Thymus (tissue), 11 donors: ENCODE results near the gene AVEN. TPM values are rescaled to one million over a fixed set of nuclear protein-coding genes. Genes with fewer than 3 reads are reported as not detected.

Experiments
- DNase-seq, 9 donors: peaks; one replicate each; pipeline ENCODE4 v3.0.0-alpha.2; 2013; ENCODE audit warnings: low spot score in 9 of 9, low read depth in 6 of 9, missing footprints in 1 of 9
- H3K27ac ChIP-seq, 2 donors: one replicate each; pipeline ENCODE4 v1.5.1; 2013; ENCODE audit warnings: control low read depth in 1 of 2, low read depth in 1 of 2, low read length in 1 of 2, mild to moderate bottlenecking in 1 of 2, moderate library complexity in 1 of 2
- H3K27me3 ChIP-seq, 2 donors: one replicate each; pipeline ENCODE4 v1.5.1; 2013; ENCODE audit warnings: low read length in 1 of 2; ENCODE audit not compliant: control insufficient read depth in 2 of 2, insufficient read depth in 1 of 2
- H3K36me3 ChIP-seq, 2 donors: one replicate each; pipeline ENCODE4 v1.5.1; 2013; ENCODE audit warnings: low read length in 1 of 2, mild to moderate bottlenecking in 1 of 2, moderate library complexity in 1 of 2; ENCODE audit not compliant: control insufficient read depth in 2 of 2, insufficient read depth in 2 of 2
- H3K4me1 ChIP-seq, 2 donors: one replicate each; pipeline ENCODE4 v1.5.1; 2013; ENCODE audit warnings: low read length in 2 of 2; ENCODE audit not compliant: control insufficient read depth in 2 of 2, insufficient read depth in 2 of 2
- H3K4me3 ChIP-seq, 2 donors: one replicate each; pipeline ENCODE4 v1.5.1; 2013; ENCODE audit warnings: low read length in 2 of 2, control low read depth in 1 of 2, mild to moderate bottlenecking in 1 of 2
- H3K9me3 ChIP-seq, 2 donors: one replicate each; pipeline ENCODE4 v1.5.1; 2013; ENCODE audit warnings: low read length in 1 of 2, mild to moderate bottlenecking in 1 of 2; ENCODE audit not compliant: control insufficient read depth in 2 of 2, insufficient read depth in 1 of 2
- WGBS: extraction: QIAGEN DNeasy Blood & Tissue Kit; methylation state at CpG from one replicate; pipeline ENCODE4 v1.1.7; 2013; 5-methylcytosine and 5-hydroxymethylcytosine counted together
- polyA plus RNA-seq: library from polyadenylated mRNA; stranded (reverse); fragments of 200-250 nt; gene quantifications from one replicate; pipeline ENCODE4 v1.2.3, GENCODE V29; 2013
- total RNA-seq: library from RNA; stranded (reverse); fragments of 120-200 nt; gene quantifications from one replicate; pipeline ENCODE4 v1.2.4, GENCODE V29; 2013
- donor health status: healthy.

AVEN gene
- total and polyA plus RNA-seq, 2 donors: 10.9 to 14.2 TPM

DNA sequence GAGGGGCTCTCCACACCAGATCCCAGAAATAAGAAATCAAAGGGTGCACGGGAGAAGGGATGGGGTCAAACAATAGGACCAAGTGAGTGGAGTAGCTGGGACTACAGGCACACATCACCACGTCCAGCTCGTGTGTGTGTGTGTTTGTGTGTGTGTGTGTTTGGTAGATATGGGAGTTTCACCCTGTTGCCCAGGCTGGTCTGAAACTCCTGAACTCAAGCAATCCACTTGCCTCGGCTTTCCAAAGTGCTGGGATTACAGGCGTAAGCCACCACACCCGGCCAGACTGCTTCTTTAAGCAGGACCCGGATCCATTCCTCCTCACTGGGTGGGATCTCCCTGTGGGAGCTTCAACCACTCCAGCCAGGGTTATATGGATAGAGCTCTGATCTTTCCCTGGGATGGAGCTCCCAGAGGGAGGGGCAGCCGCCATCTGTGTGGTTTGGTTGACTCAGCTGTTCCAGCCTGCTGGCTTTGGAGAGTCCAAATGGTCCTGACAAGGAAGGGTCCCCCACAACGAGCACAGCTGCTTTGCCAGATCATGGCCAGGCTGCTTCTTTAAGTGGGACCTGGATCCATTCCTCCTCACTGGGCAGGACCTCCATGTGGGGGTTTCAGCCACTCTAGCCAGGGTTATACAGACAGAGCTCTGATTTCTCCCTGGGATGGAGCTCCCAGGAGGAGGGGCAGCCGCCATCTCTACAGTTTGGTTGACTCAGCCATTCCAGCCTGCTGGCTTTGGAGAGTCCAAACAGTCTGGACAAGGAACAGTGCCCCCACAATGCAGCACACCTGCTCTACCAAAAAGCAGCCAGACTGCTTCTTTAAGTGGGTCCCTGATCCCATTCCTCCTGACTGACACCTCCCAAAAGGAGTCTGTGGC, 9.1 kb upstream of the AVEN start:
- H3K27me3 ChIP-seq: no peaks in the 10 kb centered on the region
- 89% methylated on average over 10 of the region's 10 CpGs for WGBS
- DNase-seq: no peak
- H3K4me3 ChIP-seq: no peak overlapping the region
- H3K27ac ChIP-seq: no peak overlapping the region
- H3K36me3 ChIP-seq: no peaks in the 10 kb centered on the region
- H3K4me1 ChIP-seq: no peaks in the 10 kb centered on the region
- H3K9me3 ChIP-seq: no peaks in the 10 kb centered on the region

DNA sequence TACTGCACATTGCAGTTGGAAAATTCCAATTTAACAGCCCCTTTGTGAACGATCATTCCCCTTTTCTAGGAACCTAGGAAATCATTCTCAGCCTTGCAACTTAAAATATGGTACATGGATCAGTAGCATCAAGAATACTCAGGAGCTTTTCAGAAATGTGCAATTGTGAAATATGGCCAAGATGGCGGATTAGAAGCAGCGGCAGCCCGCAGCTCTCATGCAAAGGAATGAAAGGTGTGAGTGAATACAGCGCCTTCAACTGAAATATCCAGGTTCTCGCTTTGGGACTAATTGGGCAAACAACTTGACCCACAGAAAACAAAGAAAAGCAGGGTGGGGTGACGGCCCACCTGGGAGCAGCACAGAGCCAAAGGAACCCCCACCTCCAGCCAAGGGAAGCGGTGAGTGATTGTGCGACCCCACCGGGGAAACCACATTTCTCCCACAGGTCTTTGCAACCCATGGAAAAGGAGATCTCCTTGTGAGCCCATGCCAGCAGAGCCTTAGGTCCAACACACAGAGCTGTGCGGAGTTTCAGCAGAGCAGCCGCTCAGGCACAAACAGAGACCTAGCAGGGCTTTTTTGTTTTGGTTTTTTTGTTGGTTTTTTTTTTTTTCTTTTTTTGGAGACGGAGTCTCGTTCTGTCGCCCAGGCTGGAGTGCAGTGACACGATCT, 7.6 kb upstream of the AVEN start:
- Histone ChIP-seq H3K4me1 (no peaks in the 10 kb centered on the region), H3K36me3 (no peaks in the 10 kb centered on the region), H3K4me3 (no peak overlapping the region), H3K27ac (no peak overlapping the region), H3K9me3 (no peaks in the 10 kb centered on the region), H3K27me3 (no peaks in the 10 kb centered on the region)
- WGBS: 97% methylated on average over 16 of the region's 16 CpGs
- DNase-seq: no peak

DNA sequence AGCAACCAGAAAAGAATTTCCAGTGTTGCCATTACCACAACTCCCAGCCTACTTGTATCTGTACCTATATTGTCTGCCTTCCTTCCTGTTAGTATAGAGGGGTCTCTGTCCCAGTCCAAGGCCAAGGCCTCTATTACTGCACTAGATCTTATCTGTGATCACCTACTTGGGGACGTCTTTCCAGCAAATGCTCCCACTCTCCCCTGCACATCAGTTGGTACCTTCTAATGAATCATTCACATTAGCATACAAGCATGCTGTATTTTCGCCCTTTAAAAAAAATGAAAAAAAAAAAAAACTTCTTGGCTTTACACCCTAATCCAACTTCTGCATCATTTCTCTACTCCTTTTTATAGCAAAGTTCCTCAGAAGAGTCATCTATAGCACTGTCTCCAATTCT, 4.8 kb upstream of the AVEN start:
- no peak overlapping the region for H3K27ac ChIP-seq
- no peak overlapping the region for H3K4me3 ChIP-seq
- DNase-seq: no peak
- H3K36me3 ChIP-seq: no peaks in the 10 kb centered on the region
- WGBS: 95% methylated on average over 2 of the region's 2 CpGs
- peaks cover 0 to 8% of the 10 kb centered on the region in 2 donors for H3K4me1 ChIP-seq
- no peaks in the 10 kb centered on the region for H3K27me3 ChIP-seq
- no peaks in the 10 kb centered on the region for H3K9me3 ChIP-seq

DNA sequence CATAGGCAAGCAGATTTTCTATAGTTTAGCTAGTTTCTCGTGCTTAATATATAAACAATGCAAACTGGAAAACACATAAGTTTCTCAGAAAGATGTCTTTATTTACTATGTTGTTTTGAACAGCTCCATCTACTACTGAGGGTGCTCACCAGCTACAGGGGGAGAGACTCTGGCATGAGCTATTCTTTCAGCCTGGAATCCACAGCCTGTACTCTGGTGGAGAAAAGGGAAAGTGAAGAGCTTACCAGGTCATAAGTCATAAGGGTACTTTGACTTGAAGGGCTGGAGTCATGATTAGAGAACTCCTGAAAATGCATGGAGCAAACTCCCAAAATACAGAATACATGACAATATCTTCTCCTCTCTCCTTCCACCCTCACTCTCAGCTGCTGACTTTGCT, 4.4 kb upstream of the AVEN start:
- H3K27ac ChIP-seq: no peak overlapping the region
- H3K9me3 ChIP-seq: no peaks in the 10 kb centered on the region
- H3K4me3 ChIP-seq: no peak overlapping the region
- H3K27me3 ChIP-seq: no peaks in the 10 kb centered on the region
- 94% methylated on average over 1 of the region's 1 CpG for WGBS
- H3K4me1 ChIP-seq: peaks cover 0 to 8% of the 10 kb centered on the region in 2 donors
- no peaks in the 10 kb centered on the region for H3K36me3 ChIP-seq
- DNase-seq: no peak

- Histone ChIP-seq H3K36me3 (no peaks in the 10 kb centered on the region), H3K27ac (peak overlapping the region; percentile 15 to 79), H3K4me3 (peak overlapping the region; percentile 22 to 98), H3K27me3 (no peaks in the 10 kb centered on the region), H3K4me1 (peaks cover 0 to 8% of the 10 kb centered on the region in 2 donors), H3K9me3 (no peaks in the 10 kb centered on the region)
- 9% methylated on average over 1 of the region's 1 CpG for WGBS
- peak in 6 of 9 donors; percentile 4 to 48 (median 16) for DNase-seq
These were observed 748 bp upstream of the AVEN start for GRCh38 chr15:34039790-34040113.

DNA sequence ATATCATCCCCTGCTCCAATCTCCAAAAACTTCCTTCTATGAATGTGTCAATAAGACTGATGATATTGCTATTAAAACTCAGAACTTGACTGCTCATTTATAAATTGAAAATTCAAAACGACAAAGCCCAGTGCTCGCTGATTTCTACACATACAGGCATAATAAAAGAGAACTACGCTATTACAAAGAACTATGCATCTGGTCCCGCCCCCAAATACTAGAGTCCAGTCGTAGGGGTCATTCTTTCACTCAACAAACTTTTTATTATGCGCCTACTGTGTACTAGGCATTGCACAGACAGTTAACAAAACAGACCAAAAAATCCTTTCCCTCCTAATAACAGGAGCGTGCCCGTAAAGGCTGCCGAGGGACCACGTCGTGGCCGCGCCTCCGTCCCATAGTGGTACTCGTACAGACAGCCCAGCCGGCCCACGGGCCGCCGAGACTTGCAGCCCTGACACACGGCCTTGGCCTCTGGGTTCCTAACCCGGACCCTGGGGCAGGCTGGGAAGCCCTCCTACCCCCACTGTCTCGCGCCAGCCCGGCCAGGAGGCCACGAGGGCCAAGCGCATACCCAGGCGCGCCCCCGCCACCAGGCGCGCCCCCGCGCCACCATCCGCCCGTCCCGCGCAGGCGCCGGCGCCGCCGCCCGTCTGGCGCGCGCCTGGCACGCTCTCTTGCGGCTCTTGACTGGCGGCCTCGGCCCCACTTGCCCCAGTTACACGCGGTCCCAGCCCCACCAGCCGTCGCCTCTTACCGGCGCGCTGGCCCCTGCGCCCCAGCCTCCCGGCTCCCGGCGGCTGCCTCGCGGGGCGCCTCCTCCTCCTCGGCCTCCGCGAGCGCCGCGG, 757 bp downstream of the AVEN start:
- under 1% methylated on average over 66 of the region's 70 CpGs for WGBS
- Histone ChIP-seq H3K4me3 (peak overlapping the region; percentile 88 to 98), H3K27ac (peak overlapping the region; percentile 65 to 95), H3K36me3 (no peaks in the 10 kb centered on the region), H3K27me3 (no peaks in the 10 kb centered on the region), H3K9me3 (no peaks in the 10 kb centered on the region), H3K4me1 (peaks cover 0 to 8% of the 10 kb centered on the region in 2 donors)
- peak in 8 of 9 donors; percentile 55 to 87 (median 66) for DNase-seq

DNA sequence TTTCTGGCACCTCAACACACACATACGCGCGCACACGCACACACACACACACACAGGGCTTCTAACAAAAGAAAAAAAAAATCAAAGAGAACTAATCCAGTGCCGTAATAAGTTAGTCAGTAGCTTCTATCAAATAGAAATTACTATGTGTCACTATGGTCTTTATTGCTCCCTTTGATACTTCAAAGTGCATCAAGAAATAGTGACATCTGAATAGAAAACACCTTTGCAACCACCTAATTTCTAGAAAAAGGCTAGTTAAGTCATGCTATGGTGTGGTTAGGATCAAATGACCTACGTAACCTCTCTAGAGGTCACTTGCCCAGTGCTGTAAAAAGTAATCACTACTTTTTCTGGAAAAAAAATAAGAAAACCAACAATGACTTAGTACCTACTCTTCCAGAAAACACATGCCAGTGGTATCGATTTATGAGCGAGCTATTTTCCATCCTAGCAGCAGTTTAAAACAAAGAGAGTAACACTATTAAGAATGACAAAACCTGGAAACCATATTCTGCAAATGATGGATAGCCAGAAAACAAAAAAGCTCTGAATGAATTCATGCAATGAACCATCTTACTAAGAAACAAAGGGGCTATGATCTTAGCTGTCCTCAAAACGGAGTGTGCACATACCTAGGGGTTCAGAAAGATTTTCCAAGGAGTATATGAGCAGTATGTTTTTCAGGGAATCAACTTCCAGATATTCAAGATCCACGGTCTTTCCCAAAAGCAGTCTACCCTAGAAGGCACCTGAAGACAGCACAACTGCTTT, 6.8 kb downstream of the AVEN start:
- H3K4me3 ChIP-seq: no peak overlapping the region
- H3K27ac ChIP-seq: no peak overlapping the region
- 83% methylated on average over 10 of the region's 10 CpGs for WGBS
- no peaks in the 10 kb centered on the region for H3K36me3 ChIP-seq
- H3K9me3 ChIP-seq: peaks cover 0 to 3% of the 10 kb centered on the region in 2 donors
- H3K4me1 ChIP-seq: no peaks in the 10 kb centered on the region
- DNase-seq: no peak
- H3K27me3 ChIP-seq: no peaks in the 10 kb centered on the region

DNA sequence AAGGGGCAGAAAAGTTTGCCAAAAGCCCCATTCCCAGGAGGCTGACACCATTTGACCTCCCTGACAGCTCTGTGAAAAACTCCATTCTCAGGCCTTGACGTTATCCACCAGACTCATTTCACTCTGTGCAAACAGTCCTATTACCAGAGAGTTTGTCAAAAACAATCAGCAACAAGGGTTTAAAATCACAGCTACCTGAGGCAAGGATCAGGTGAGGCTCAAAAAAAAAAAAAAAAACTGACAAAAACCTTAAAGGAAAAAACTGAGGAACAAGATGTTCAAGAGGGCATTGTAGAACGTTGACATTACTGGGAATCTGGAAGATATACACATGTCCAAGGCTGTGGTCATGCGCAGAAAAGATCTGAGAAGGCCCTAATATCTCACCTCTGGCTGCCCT, 11.4 kb downstream of the AVEN start:
- DNase-seq: no peak
- no peaks in the 10 kb centered on the region for H3K4me1 ChIP-seq
- no peak overlapping the region for H3K4me3 ChIP-seq
- H3K36me3 ChIP-seq: no peaks in the 10 kb centered on the region
- no peak overlapping the region for H3K27ac ChIP-seq
- H3K27me3 ChIP-seq: no peaks in the 10 kb centered on the region
- peaks cover 0 to 3% of the 10 kb centered on the region in 2 donors for H3K9me3 ChIP-seq
- WGBS: 65% methylated on average over 3 of the region's 3 CpGs
